Measurements from ENCODE around the gene EBNA1BP2.
"Not testable (repeated sequence)": the region's sequence is repeated elsewhere in the genome, so short reads cannot be mapped to it uniquely, and the experiment has no call there.

The EBNA1BP2 gene

GRCh38 chr1:43171312-43171875 lies 696 bp downstream of the EBNA1BP2 start:
- DNase-seq = no peak

GRCh38 chr1:43165765-43166164 lies 6.3 kb downstream of the EBNA1BP2 start:
- DNase-seq = no peak

- DNase-seq = no peak
Observed at GRCh38 chr1:43165162-43165561, 6.9 kb downstream of the EBNA1BP2 start.

- DNase-seq = no peak
Observed at GRCh38 chr1:43156026-43156425, 16.1 kb downstream of the EBNA1BP2 start.

- DNase-seq = no peak
Observed at GRCh38 chr1:43153443-43153842, 18.6 kb downstream of the EBNA1BP2 start.

GRCh38 chr1:43152866-43153265 lies 19.2 kb downstream of the EBNA1BP2 start:
- DNase-seq = no peak

GRCh38 chr1:43149889-43150288 lies 22.2 kb downstream of the EBNA1BP2 start:
- DNase-seq = no peak

- DNase-seq = no peak
Observed at GRCh38 chr1:43147625-43148327, 24.3 kb downstream of the EBNA1BP2 start.

GRCh38 chr1:43144237-43144636 lies 27.9 kb downstream of the EBNA1BP2 start:
- DNase-seq = no peak

GRCh38 chr1:43143441-43143888 lies 28.6 kb downstream of the EBNA1BP2 start:
- no peak for DNase-seq

GRCh38 chr1:43140583-43140982 lies 31.5 kb downstream of the EBNA1BP2 start:
- no peak for DNase-seq

- DNase-seq = no peak
Observed at GRCh38 chr1:43140010-43140409, 32.1 kb downstream of the EBNA1BP2 start.

GRCh38 chr1:43139295-43139694 lies 32.8 kb downstream of the EBNA1BP2 start:
- not testable (repeated sequence) for DNase-seq

- no peak for DNase-seq
Observed at GRCh38 chr1:43137445-43138052, 34.5 kb downstream of the EBNA1BP2 start.

GRCh38 chr1:43135857-43136781 lies 36.0 kb downstream of the EBNA1BP2 start:
- no peak for DNase-seq

- DNase-seq = no peak
Observed at GRCh38 chr1:43134640-43135039, 37.5 kb downstream of the EBNA1BP2 start.

- DNase-seq = no peak
Observed at GRCh38 chr1:43134068-43134467, 38.0 kb downstream of the EBNA1BP2 start.

- no peak for DNase-seq
Observed at GRCh38 chr1:43129426-43129825, 42.7 kb downstream of the EBNA1BP2 start.

GRCh38 chr1:43128816-43129215 lies 43.3 kb downstream of the EBNA1BP2 start:
- DNase-seq = no peak

GRCh38 chr1:43123031-43123430 lies 49.1 kb downstream of the EBNA1BP2 start:
- no peak for DNase-seq

- no peak for DNase-seq
Observed at GRCh38 chr1:43121256-43121900, 50.7 kb downstream of the EBNA1BP2 start.

- DNase-seq = not testable (repeated sequence)
Observed at GRCh38 chr1:43119928-43120586, 52.0 kb downstream of the EBNA1BP2 start.

Data from activated effector memory CD4-positive, alpha-beta T cell treated with Interleukin-2 at 50 U/mL for 16 hours (primary cell).